ENCODE results near the gene TXNIP. TPM values are rescaled to one million over a fixed set of nuclear protein-coding genes. Genes with fewer than 3 reads are reported as not detected.

TXNIP gene
- total RNA-seq, 2 donors from 2014 or later, result 67.9 to 120 TPM

- no peaks in the 10 kb centered on the region for H3K36me3 Mint-ChIP-seq
- no peak overlapping the region for H3K27ac Mint-ChIP-seq
- peak; percentile 88 to 89 for ATAC-seq
- peak; percentile 73 to 91 for DNase-seq (ENCODE audit: low spot score in 2 of 2)
- H3K9me3 Mint-ChIP-seq, result no peaks in the 10 kb centered on the region
Measured at GRCh38 chr1:145978854-145979745, 17.3 kb downstream of the TXNIP start.

GRCh38 chr1:145978471-145978853, 17.9 kb downstream of the TXNIP start:
- Mint-ChIP-seq H3K36me3 (no peaks in the 10 kb centered on the region), H3K9me3 (no peaks in the 10 kb centered on the region), H3K27ac (no peak overlapping the region)
- peak in 1 of 2 donors; percentile 3 for ATAC-seq
- no peak for DNase-seq (ENCODE audit: low spot score in 2 of 2)

GRCh38 chr1:145977486-145978470, 18.6 kb downstream of the TXNIP start:
- ATAC-seq, result peak; percentile 13 to 38
- no peak overlapping the region for H3K27ac Mint-ChIP-seq

GRCh38 chr1:145977016-145977415, 19.4 kb downstream of the TXNIP start:
- no peak overlapping the region for H3K27ac Mint-ChIP-seq
- DNase-seq (ENCODE audit: low spot score in 2 of 2), result no peak
- H3K36me3 Mint-ChIP-seq, result no peaks in the 10 kb centered on the region
- ATAC-seq, result no peak
- H3K9me3 Mint-ChIP-seq, result no peaks in the 10 kb centered on the region

More at GRCh38 chr1:145977486-145978470, 18.6 kb downstream of the TXNIP start:
- no peaks in the 10 kb centered on the region for H3K9me3 Mint-ChIP-seq
- peak; percentile 47 to 67 for DNase-seq (ENCODE audit: low spot score in 2 of 2)
- H3K36me3 Mint-ChIP-seq, result no peaks in the 10 kb centered on the region

- ATAC-seq, result no peak
- Mint-ChIP-seq H3K9me3 (no peaks in the 10 kb centered on the region), H3K27ac (peak overlapping the region in 1 of 2 donors; percentile 76)
Measured at GRCh38 chr1:145975216-145975615, 21.2 kb downstream of the TXNIP start.

GRCh38 chr1:145974721-145975120, 21.7 kb downstream of the TXNIP start:
- DNase-seq (ENCODE audit: low spot score in 2 of 2), result no peak
- Mint-ChIP-seq H3K27ac (peak overlapping the region in 1 of 2 donors; percentile 76), H3K36me3 (no peaks in the 10 kb centered on the region), H3K9me3 (no peaks in the 10 kb centered on the region)
- ATAC-seq, result no peak

More at GRCh38 chr1:145975216-145975615, 21.2 kb downstream of the TXNIP start:
- DNase-seq (ENCODE audit: low spot score in 2 of 2), result no peak
- H3K36me3 Mint-ChIP-seq, result no peaks in the 10 kb centered on the region

- peaks cover 0 to 6% of the 10 kb centered on the region in 2 donors for H3K9me3 Mint-ChIP-seq
- H3K36me3 Mint-ChIP-seq, result peaks cover 0 to 7% of the 10 kb centered on the region in 2 donors
Measured at GRCh38 chr1:145972580-145972979, 23.8 kb downstream of the TXNIP start.

GRCh38 chr1:145967288-145967687, 29.1 kb downstream of the TXNIP start:
- H3K27ac Mint-ChIP-seq, result no peak overlapping the region
- ATAC-seq, result no peak
- H3K36me3 Mint-ChIP-seq, result peaks cover 11 to 15% of the 10 kb centered on the region in 2 donors
- H3K9me3 Mint-ChIP-seq, result peaks cover 0 to 9% of the 10 kb centered on the region in 2 donors
- DNase-seq (ENCODE audit: low spot score in 2 of 2), result no peak

More at GRCh38 chr1:145972580-145972979, 23.8 kb downstream of the TXNIP start:
- H3K27ac Mint-ChIP-seq, result no peak overlapping the region
- ATAC-seq (no peak), DNase-seq (ENCODE audit: low spot score in 2 of 2) (no peak)

GRCh38 chr1:145965119-145965744, 31.1 kb downstream of the TXNIP start:
- Mint-ChIP-seq H3K27ac (peak overlapping the region; percentile 83 to 86), H3K9me3 (peaks cover 0 to 9% of the 10 kb centered on the region in 2 donors), H3K36me3 (peaks cover 11 to 20% of the 10 kb centered on the region in 2 donors)
- ATAC-seq (no peak), DNase-seq (ENCODE audit: low spot score in 2 of 2) (no peak)

GRCh38 chr1:145964328-145965118, 31.9 kb downstream of the TXNIP start, which contains the start of the genes ANKRD34A and POLR3GL:
Gene ANKRD34A (minus strand): TSS chr1:145964575. CDS start chr1:145961759, 2,816 bp downstream.
Gene POLR3GL (plus strand): TSS chr1:145964690. CDS start chr1:145974866, 10,176 bp downstream.
- Mint-ChIP-seq H3K36me3 (peaks cover 11 to 20% of the 10 kb centered on the region in 2 donors), H3K9me3 (peaks cover 0 to 9% of the 10 kb centered on the region in 2 donors), H3K27ac (peak within 1 kb of the TSS; percentile 83 to 86)
- ATAC-seq (peak; percentile 89 to 91), DNase-seq (ENCODE audit: low spot score in 2 of 2) (peak; percentile 85 to 91)

- ATAC-seq (no peak), DNase-seq (ENCODE audit: low spot score in 2 of 2) (no peak)
- H3K36me3 Mint-ChIP-seq, result peaks cover 11 to 20% of the 10 kb centered on the region in 2 donors
- peak overlapping the region; percentile 83 to 86 for H3K27ac Mint-ChIP-seq
- H3K9me3 Mint-ChIP-seq, result peaks cover 0 to 9% of the 10 kb centered on the region in 2 donors
Measured at GRCh38 chr1:145963265-145964019, 32.9 kb downstream of the TXNIP start.

- H3K9me3 Mint-ChIP-seq, result peaks cover 0 to 2% of the 10 kb centered on the region in 2 donors
- DNase-seq (ENCODE audit: low spot score in 2 of 2), result no peak
Measured at GRCh38 chr1:145962157-145963102, 33.9 kb downstream of the TXNIP start.

GRCh38 chr1:145961425-145962156, 34.8 kb downstream of the TXNIP start:
- peak; percentile 63 for DNase-seq (ENCODE audit: low spot score in 2 of 2)

More at GRCh38 chr1:145962157-145963102, 33.9 kb downstream of the TXNIP start:
- Mint-ChIP-seq H3K36me3 (peaks cover 11 to 12% of the 10 kb centered on the region in 2 donors), H3K27ac (peak overlapping the region; percentile 65 to 86)
- ATAC-seq, result peak in 1 of 2 donors; percentile 1

More at GRCh38 chr1:145961425-145962156, 34.8 kb downstream of the TXNIP start:
- Mint-ChIP-seq H3K9me3 (no peaks in the 10 kb centered on the region), H3K27ac (peak overlapping the region; percentile 86 to 93), H3K36me3 (peaks cover 11 to 18% of the 10 kb centered on the region in 2 donors)
- ATAC-seq, result peak; percentile 2 to 5

Measured in activated naive CD4-positive, alpha-beta T cell treated with anti-CD3 and anti-CD28 coated beads, Interleukin-2, amount 50 U/mL, for 72 hours (primary cell).